Endothelial cell of umbilical vein (primary cell): ENCODE data around the gene GLUL. TPM values are rescaled to one million over a fixed set of nuclear protein-coding genes. Genes with fewer than 3 reads are reported as not detected.

ENCODE experiments used
- BruUV-seq: library from RNA; stranded (reverse); fragments of 400-500 nt; replicated peaks from 2 replicates; lab custom pipeline; 2021; lab: Mats Ljungman, UMichigan
- CTCF ChIA-PET: fragments of 300-600, 350-600 bp; sonication (Branson Sonifier 250); formaldehyde crosslinking; loops from one replicate; lab custom pipeline; 2021; ENCODE audit warnings: antibody characterized with exemption, inconsistent platforms; lab: Charles Lee
- POLR2A ChIA-PET: fragments of 300-600, 350-600 bp; sonication (Branson Sonifier 250); formaldehyde crosslinking; loops from one replicate; lab custom pipeline; 2021; ENCODE audit warnings: antibody characterized with exemption, inconsistent platforms; lab: Charles Lee
- DNase-seq: peaks from one replicate; pipeline ENCODE4 v3.0.0-alpha.2; 2011; ENCODE audit warnings: low read depth, low spot score
- FAIRE-seq: peaks from 2 replicates; lab custom pipeline; 2011; peaks lifted over from hg19 to GRCh38; lab: Jason Lieb, UNC
- H2AFZ ChIP-seq: 2 replicates; pipeline ENCODE4 v1.6.0; 2012; ENCODE audit warnings: low read depth, low read length, control low read depth, inconsistent platforms
- H3K27ac ChIP-seq: 2 replicates; pipeline ENCODE4 v1.5.1; 2011; ENCODE audit warnings: low read depth, mild to moderate bottlenecking, control low read depth, low read length, moderate library complexity; ENCODE audit not compliant: insufficient read depth
- H3K27me3 ChIP-seq, 2 experiments: 2 replicates each; pipeline versions ENCODE4 v1.6.0 to v1.6.1; 2011; ENCODE audit warnings: low read length in 2 of 2, mixed read lengths in 1 of 2; ENCODE audit not compliant: control insufficient read depth in 2 of 2, insufficient read depth in 2 of 2
- H3K36me3 ChIP-seq, 2 experiments: 2 replicates in 1 of 2; 3 replicates in 1 of 2; pipeline ENCODE4 v1.5.1; 2011; ENCODE audit warnings: low read length in 2 of 2, mild to moderate bottlenecking in 1 of 2, moderate library complexity in 1 of 2; ENCODE audit not compliant: control insufficient read depth in 2 of 2, insufficient read depth in 2 of 2; ENCODE audit errors: extremely low read depth in 1 of 2
- H3K4me1 ChIP-seq: 3 replicates; pipeline ENCODE4 v1.5.1; 2011; ENCODE audit warnings: mild to moderate bottlenecking, low read length; ENCODE audit not compliant: control insufficient read depth, insufficient read depth; ENCODE audit errors: extremely low read depth
- H3K4me2 ChIP-seq: 2 replicates; pipeline ENCODE4 v1.6.1; 2011; ENCODE audit warnings: low read length, control low read depth, mixed read lengths; ENCODE audit not compliant: insufficient read depth
- H3K4me3 ChIP-seq, 3 experiments: fragments of 200-600 bp in 1 of 3; sonication (generic), shearing (Covaris generic) in 1 of 3; replicated peaks in 1 of 3; 2 replicates each; pipeline ENCODE4 v1.5.1; 2011 to 2016; ENCODE audit warnings: control low read depth in 3 of 3, low read length in 3 of 3, mild to moderate bottlenecking in 2 of 3, inconsistent platforms in 1 of 3, low read depth in 1 of 3, moderate library complexity in 1 of 3; ENCODE audit not compliant: insufficient read depth in 1 of 3
- H3K79me2 ChIP-seq: 2 replicates; pipeline ENCODE4 v1.6.0; 2012; ENCODE audit warnings: low read length, inconsistent platforms; ENCODE audit not compliant: control insufficient read depth, insufficient read depth
- H3K9ac ChIP-seq: replicated peaks from 2 replicates; pipeline ENCODE3; 2011; ENCODE audit warnings: low read length, control low read depth; ENCODE audit not compliant: insufficient read depth; ENCODE audit errors: extremely low read depth
- H3K9me1 ChIP-seq: replicated peaks from 3 replicates; pipeline ENCODE4 v1.6.0; 2011; ENCODE audit warnings: mild to moderate bottlenecking, low read length; ENCODE audit not compliant: control insufficient read depth, insufficient read depth; ENCODE audit errors: extremely low read depth
- H3K9me3 ChIP-seq: replicated peaks from 2 replicates; pipeline ENCODE4 v1.5.1; 2012; ENCODE audit warnings: low read length, inconsistent platforms; ENCODE audit not compliant: control insufficient read depth, insufficient read depth
- H4K20me1 ChIP-seq: replicated peaks from 2 replicates; pipeline ENCODE3; 2011; ENCODE audit warnings: mild to moderate bottlenecking, low read length; ENCODE audit not compliant: control insufficient read depth, insufficient read depth; ENCODE audit errors: extremely low read depth
- CTCF ChIP-seq, 2 donors: IDR thresholded peaks; 1 replicate in 1 of 2; 2 replicates in 1 of 2; pipeline ENCODE4 v1.5.1; 2011; ENCODE audit warnings: low read length in 2 of 2, mild to moderate bottlenecking in 2 of 2, moderate library complexity in 2 of 2, control low read depth in 1 of 2, inconsistent platforms in 1 of 2, low read depth in 1 of 2; ENCODE audit not compliant: insufficient read depth in 1 of 2; ENCODE audit errors: extremely low read depth in 1 of 2
- GATA2 ChIP-seq: IDR thresholded peaks from 2 replicates; pipeline ENCODE4 v1.7.0; 2011; ENCODE audit warnings: low read depth, mild to moderate bottlenecking, moderate library complexity, mixed read lengths, low read length; ENCODE audit not compliant: insufficient read length, insufficient read depth
- JUN ChIP-seq: IDR thresholded peaks from 2 replicates; pipeline ENCODE4 v1.6.1; 2011; ENCODE audit warnings: borderline replicate concordance, low read depth; ENCODE audit not compliant: insufficient read length, insufficient read depth
- POLR2AphosphoS5 ChIP-seq: IDR thresholded peaks from 2 replicates; pipeline ENCODE4 v1.6.1; 2012; ENCODE audit warnings: low read depth, mild to moderate bottlenecking, control low read depth, low read length, moderate library complexity; ENCODE audit not compliant: insufficient read depth
- dilution Hi-C: fragments of 300-500 bp; cut with MboI; formaldehyde crosslinking; loops from one replicate; pipeline ENCODE4 v1.15.0; 2019; ENCODE audit warnings: low sequenced_read_pairs; ENCODE audit not compliant: extremely low pct_ligation_motif_present
- intact Hi-C: fragments of 100-400 bp; cut with micrococcal nuclease; formaldehyde crosslinking; loops from one replicate; pipeline ENCODE4 v1.10.0; 2022
- polyA plus RNA-seq, 4 experiments: library from polyadenylated mRNA; depleted of rRNA in 3 of 4; stranded (reverse) in 3 of 4; unstranded in 1 of 4; fragments of >200 nt; gene quantifications; 2 replicates each; pipeline versions ENCODE4 v1.2.1 to v1.2.3, GENCODE V29; 2011 to 2012; ENCODE audit warnings: missing spikeins in 1 of 4
- total RNA-seq: library from RNA; stranded (reverse); gene quantifications from 2 replicates; pipeline ENCODE4 v1.2.3, GENCODE V29; 2021

Gene GLUL
- total and polyA plus RNA-seq, 2 donors (not counting 3 experiments of a cell fraction or from before 2014, with no cell fraction given): 172 to 187 TPM

GRCh38 chr1:182386980-182387379, 4.6 kb downstream of the GLUL start:
- ChIA-PET POLR2A (no interaction called here), CTCF (no interaction called here)
- H3K27me3 ChIP-seq: no peaks in the 10 kb centered on the region
- no TSS peak for BruUV-seq
- peaks cover 35 to 45% of the 10 kb centered on the region in 2 experiments for H3K36me3 ChIP-seq
- no peaks in the 10 kb centered on the region for H3K9me3 ChIP-seq
- TF ChIP-seq POLR2AphosphoS5 (no peak), CTCF (IDR thresholded peaks at IDR 0.05; ENCODE audit: extremely low read depth in 1 of 2, insufficient read depth in 1 of 2, low read depth in 1 of 2, low read length in 2 of 2) (no peak), GATA2 (no peak), JUN (no peak)
- intact Hi-C loops (no loop called here), dilution Hi-C loops (no loop called here)
- no peak overlapping the region for H3K9ac ChIP-seq
- H3K9me1 ChIP-seq: no peaks in the 10 kb centered on the region
- H4K20me1 ChIP-seq: peaks cover 5% of the 10 kb centered on the region
- no peak for DNase-seq
- peaks cover 42% of the 10 kb centered on the region for H3K79me2 ChIP-seq
- H3K27ac ChIP-seq: no peak overlapping the region
- H3K4me2 ChIP-seq: no peak overlapping the region
- no peak overlapping the region for H3K4me3 ChIP-seq
- peaks cover 4% of the 10 kb centered on the region for H3K4me1 ChIP-seq
- H2AFZ ChIP-seq: no peak overlapping the region
- FAIRE-seq: no peak
